NCI-H2171 treated with DMSO at 0.1 percent for 48 hours (cell line): ENCODE results near the gene NNMT.

Experiments used
- DNase-seq: peaks from one replicate; lab custom pipeline; 2025; lab: John Stamatoyannopoulos, UW

NNMT gene

GRCh38 chr11:114263513-114264170 is 32.6 kb upstream of the NNMT start:
- DNase-seq, result no peak

GRCh38 chr11:114264381-114264780 is 31.8 kb upstream of the NNMT start:
- DNase-seq, result no peak

GRCh38 chr11:114265122-114265878 is 30.9 kb upstream of the NNMT start:
- DNase-seq, result no peak

- DNase-seq, result no peak
Measured at GRCh38 chr11:114269498-114269897, 26.7 kb upstream of the NNMT start.

GRCh38 chr11:114270531-114271270 is 25.5 kb upstream of the NNMT start:
- no peak for DNase-seq

GRCh38 chr11:114271316-114271715 is 24.9 kb upstream of the NNMT start:
- no peak for DNase-seq

GRCh38 chr11:114272311-114272710 is 23.9 kb upstream of the NNMT start:
- no peak for DNase-seq

- no peak for DNase-seq
Measured at GRCh38 chr11:114273071-114273470, 23.1 kb upstream of the NNMT start.

- DNase-seq, result no peak
Measured at GRCh38 chr11:114273890-114274635, 22.1 kb upstream of the NNMT start.

GRCh38 chr11:114274637-114275036 is 21.6 kb upstream of the NNMT start:
- no peak for DNase-seq

GRCh38 chr11:114275280-114275679 is 20.9 kb upstream of the NNMT start:
- no peak for DNase-seq

- no peak for DNase-seq
Measured at GRCh38 chr11:114276077-114276476, 20.1 kb upstream of the NNMT start.

GRCh38 chr11:114277637-114278341 is 18.4 kb upstream of the NNMT start:
- DNase-seq, result no peak

GRCh38 chr11:114278342-114279065 is 17.7 kb upstream of the NNMT start:
- no peak for DNase-seq

- DNase-seq, result no peak
Measured at GRCh38 chr11:114279792-114280546, 16.2 kb upstream of the NNMT start.

GRCh38 chr11:114280696-114281095 is 15.5 kb upstream of the NNMT start:
- DNase-seq, result peak; percentile 67

GRCh38 chr11:114281388-114281956 is 14.7 kb upstream of the NNMT start:
- no peak for DNase-seq

- DNase-seq, result no peak
Measured at GRCh38 chr11:114282488-114282887, 13.7 kb upstream of the NNMT start.

- no peak for DNase-seq
Measured at GRCh38 chr11:114283422-114283821, 12.8 kb upstream of the NNMT start.

- peak; percentile 84 for DNase-seq
Measured at GRCh38 chr11:114284021-114284420, 12.2 kb upstream of the NNMT start.
